HG02973 (cell line): Measurements from ENCODE around the gene KCNJ15.
A peak's percentile ranks its signal among the peaks of the same experiment; 100 is the strongest.

Experiments
- ATAC-seq: cut with Tn5 transposase; IDR thresholded peaks from one replicate; pipeline ENCODE4 v1.9.1; 2021; ENCODE audit warnings: moderate library complexity; ENCODE audit not compliant: unreplicated experiment

Gene KCNJ15

DNA sequence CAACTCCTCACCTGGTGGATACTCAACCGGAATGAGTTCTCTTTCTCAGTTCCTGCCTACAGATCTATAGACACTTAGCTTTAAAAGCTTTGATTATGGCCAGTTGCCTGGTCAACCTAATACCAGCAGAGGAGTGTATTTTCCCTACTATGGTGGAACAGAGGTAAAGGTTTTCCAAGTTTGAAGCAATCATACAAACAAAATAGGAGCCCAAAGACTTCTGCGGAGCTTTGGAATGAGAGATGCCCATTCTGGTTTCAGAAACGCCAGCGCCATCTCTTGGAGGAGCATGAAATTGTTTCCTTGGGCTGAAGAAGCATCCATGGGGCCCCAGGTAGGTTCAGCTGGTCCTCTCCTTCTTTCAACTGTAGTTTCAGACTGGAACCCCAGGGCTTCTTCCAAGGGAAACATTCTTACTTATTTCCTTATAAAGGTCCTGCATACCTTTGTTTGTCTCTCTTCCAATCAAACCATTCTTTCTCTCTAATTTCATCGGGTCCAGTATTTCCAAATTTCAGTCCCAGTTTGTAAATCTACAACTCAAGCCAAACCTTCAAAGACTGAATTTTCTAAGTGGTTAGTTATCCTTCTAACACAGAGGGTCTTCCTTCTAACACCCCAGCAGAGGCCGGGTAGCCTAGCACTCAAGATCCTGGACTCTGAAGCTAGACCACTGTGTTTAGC, 95.9 kb downstream of the KCNJ15 start:
- ATAC-seq, result no peak

DNA sequence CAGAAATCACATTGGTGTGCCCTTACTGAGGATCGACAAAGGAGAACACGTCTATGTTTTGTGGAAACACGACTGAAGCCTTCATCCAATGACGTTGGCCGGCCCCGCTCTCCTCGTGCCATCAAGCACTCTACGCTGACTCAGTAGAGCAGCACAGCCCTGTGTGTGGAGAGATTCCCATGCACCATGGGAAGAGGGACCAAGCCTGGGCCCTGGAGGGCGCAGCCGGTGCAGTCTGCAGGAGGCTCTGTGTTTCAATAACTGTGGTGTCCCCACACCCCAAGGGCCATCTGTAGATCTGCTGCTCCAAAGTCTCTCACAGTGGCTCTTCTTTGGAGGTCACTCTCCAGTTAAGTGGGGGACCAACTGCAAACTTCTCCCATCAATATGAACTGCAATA, 97.4 kb downstream of the KCNJ15 start:
- ATAC-seq, result no peak

DNA sequence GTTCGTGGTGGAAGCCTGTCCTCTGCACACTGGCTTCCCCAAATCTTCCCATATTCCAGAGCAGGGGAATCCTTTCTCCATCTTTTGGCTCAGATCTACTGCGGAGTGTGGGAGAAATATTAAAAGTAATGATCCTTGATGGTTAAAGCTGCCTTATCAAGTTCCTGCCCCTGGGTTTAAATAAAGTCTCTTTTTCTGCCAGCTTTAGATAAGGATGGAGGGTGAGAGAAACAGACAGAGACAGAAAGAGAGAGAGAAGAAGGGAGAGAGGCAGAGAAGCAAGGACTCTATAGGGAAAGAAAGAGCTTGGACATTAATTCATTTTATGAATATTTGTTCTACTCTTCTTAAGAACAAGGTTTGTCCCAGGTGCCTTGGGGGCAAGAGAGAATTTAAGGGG, 98.0 kb downstream of the KCNJ15 start:
- ATAC-seq, result no peak

DNA sequence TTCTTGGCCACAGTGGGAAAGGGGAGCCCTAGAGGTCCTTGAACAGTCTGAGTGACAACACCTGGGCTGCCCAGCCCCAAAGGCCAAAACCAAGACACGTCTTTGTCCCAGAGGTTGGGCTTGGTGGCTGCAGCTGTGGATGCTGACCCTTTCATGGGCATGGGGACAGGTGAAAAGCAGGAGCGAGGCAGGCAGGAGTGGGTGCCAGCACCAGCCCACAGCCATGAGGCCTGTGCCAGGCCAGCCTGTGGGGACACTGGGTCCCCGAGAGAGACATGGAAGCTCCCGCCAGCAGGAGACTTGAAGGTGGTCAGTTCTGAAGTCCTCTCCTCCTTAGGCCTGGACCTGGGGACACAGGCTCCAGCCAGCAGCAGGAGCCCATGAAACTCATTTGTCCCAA, 98.6 kb downstream of the KCNJ15 start:
- no peak for ATAC-seq

DNA sequence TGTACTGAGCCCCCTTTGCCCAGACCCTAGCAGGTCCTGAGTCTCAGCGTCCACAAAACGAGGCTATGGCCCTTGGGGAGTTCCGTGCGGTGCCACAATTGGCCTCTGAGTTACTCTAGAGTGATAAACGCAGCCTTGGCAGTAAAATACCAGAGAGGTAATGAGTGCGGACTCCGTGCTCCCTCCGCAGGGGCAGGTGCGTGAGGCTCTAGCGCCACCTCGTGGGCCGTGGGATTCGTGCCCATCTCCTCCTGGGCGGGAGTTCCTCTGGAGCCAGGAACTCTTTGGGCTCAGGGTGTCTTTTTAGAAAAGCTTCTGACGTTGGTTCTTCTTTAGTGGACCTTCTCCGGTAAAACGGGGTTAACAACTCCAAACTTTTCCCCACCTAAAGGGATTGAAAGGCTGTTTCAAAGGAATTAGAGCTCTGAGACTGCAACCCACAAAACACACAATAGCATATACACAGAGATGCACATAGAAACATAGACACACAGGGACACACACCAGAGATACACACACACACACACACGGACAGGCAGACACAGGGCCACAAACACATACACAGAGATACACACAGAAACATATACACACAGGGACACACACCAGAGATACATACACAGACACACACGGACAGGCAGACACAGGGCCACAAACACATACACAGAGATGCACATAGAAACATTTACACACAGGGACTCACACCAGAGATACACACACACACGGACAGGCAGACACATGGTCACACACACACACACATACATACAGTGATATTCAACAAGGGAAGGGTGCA, 99.4 kb downstream of the KCNJ15 start:
- ATAC-seq, result peak; percentile 50
